Epithelial cell of prostate (primary cell): ENCODE results near the gene NUP85.
"Not testable (repeated sequence)": the region's sequence is repeated elsewhere in the genome, so short reads cannot be mapped to it uniquely, and the experiment has no call there.

Experiments used
- DNase-seq: peaks from one replicate; pipeline ENCODE4 v3.0.0-alpha.2; 2011; ENCODE audit warnings: low read depth, low spot score
- H3K27ac ChIP-seq: fragments of 450-650 bp; 2 replicates; pipeline ENCODE4 v1.5.1; 2017; ENCODE audit warnings: mild to moderate bottlenecking

Gene NUP85, protein sequence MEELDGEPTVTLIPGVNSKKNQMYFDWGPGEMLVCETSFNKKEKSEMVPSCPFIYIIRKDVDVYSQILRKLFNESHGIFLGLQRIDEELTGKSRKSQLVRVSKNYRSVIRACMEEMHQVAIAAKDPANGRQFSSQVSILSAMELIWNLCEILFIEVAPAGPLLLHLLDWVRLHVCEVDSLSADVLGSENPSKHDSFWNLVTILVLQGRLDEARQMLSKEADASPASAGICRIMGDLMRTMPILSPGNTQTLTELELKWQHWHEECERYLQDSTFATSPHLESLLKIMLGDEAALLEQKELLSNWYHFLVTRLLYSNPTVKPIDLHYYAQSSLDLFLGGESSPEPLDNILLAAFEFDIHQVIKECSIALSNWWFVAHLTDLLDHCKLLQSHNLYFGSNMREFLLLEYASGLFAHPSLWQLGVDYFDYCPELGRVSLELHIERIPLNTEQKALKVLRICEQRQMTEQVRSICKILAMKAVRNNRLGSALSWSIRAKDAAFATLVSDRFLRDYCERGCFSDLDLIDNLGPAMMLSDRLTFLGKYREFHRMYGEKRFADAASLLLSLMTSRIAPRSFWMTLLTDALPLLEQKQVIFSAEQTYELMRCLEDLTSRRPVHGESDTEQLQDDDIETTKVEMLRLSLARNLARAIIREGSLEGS

DNA sequence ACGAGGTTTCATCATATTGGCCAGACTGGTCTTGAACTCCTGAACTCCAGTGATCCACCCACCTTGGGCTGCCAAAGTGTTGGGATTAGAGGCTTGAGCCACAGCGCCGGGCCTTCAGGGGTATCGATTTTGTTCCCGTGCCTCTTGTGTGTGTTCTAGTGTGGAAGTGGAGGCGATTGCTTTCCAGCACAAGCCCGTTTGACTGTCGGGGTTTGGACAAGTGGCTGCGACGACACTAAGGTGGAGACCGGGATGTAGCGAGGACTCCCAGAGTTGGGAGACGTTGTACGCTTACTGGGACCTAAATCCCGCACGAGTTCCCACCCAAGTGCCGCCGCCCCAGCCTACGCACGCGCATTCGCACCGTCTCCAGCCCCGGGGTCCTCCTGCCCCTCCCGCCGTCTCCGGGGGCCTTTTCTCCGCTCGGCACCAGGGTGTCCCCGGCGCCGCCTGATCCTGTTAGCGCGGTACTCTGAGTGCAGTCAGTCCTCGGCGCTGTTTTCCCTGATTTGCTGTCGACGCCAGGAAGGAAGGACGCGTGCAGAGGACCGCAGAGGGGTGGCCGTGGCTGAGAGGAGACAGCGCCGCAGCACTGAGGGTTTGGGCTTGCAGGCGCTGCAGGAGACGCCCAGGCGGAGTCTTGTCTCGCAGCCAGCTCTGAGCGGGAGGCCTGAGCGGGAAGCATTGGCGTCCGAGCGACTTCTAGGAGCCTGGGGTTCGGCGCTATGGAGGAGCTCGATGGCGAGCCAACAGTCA lies at the start of gene NUP85:
TSS of gene NUP85 (plus strand) at position 643 of the 756 bp plus-strand sequence. CDS start at position 726, 83 bp downstream.
- peak; percentile 45 for DNase-seq

DNA sequence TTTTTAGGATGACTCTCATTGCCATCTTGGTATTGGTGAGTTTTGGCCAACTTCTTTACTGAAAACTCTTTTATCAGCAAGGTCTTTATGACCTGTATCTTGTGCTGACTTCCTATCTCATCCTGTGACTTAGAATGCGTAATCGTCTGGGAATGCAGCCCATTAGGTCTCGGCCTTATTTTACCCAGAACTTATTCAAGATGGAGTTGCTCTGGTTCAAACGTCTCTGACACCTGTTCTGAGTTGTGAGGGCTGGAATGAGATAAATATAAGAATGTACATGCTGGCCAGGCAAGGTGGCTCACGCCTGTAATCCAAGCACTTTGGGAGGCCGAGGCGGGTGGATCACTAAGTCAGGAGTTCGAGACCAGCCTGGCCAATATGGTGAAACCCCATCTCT lies 47.0 kb upstream of the NUP85 start:
- DNase-seq = not testable (repeated sequence)
- peak overlapping the region; percentile 93 for H3K27ac ChIP-seq

More for the DNA sequence above, at the start of gene NUP85:
- H3K27ac ChIP-seq = peak within 1 kb of the TSS; percentile 89

DNA sequence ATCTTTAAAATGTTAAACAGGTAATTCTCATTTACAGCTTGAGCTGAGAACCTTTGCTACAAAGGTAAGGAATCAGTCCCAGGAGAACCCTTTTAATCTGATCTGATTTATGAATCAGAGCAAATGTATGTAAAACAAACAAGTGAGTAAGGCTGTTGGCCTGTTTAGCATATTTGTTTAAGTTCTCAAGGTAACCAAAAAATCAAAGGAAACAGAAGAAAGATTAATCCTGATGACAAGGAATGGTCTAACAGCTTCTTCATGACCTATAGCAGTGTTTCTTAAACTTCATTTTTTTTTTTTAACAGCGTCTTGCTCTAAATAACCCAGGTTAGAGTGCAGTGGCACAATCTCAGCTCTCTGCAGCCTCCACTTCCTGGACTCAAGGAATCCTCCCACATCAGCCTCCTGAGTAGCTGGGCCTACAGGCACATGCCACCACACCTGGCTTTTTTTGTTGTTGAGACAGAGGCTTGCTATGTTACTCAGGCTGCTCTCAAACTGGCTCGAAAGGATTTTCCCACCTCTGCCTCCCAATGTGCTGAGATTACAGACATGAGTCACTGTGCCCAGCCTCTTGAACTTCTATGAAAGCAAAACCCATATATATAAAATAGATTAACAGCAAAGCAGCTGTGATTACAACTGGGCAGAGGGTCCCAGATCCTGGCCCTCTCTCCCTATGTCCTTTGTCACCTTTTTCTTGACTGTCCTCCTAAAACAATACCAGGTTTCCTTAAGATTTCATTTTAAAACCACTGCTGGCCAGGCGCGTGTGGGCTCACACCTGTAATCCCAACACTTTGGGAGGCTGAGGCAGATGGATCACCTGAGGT lies 46.1 kb upstream of the NUP85 start:
- DNase-seq = peak; percentile 90
- H3K27ac ChIP-seq = peak overlapping the region; percentile 93

DNA sequence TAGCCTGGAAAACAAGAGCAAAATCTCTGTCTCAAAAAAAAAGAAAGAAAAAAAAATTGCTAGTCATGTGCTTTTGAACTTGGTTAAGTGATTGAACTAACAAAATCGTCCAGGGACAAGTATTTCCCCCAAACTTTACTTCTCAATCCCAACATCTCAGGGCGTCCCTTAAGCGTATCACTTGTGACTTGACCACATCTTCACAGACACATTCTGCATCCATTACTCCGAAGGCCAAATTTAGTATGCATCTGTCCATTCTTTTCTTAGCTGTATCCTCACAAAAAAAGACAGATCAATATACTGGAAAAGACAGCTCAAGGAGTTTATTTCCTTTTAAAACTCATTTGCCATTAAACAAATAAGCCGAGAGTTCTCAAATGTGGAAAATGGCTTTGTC lies 45.3 kb upstream of the NUP85 start:
- H3K27ac ChIP-seq = peak overlapping the region; percentile 93
- DNase-seq = no peak

DNA sequence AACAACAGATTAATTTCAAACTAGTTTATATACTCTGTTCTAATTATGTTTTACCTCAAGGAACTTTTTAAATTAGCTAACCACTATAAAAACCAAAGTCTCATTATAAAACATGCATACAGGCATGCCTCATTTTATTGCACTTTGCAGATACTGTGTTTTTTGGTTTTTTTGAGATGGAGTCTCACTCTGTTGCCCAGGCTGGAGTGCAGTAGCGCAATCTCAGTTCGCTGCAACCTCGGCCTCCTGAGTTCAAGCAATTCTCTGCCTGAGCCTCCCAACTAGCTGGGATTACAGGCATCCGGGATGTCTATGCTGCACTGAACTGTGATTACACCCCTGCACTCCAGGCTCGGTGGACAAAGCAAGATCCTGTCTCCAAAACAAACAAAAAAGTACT lies 42.4 kb upstream of the NUP85 start:
- DNase-seq = no peak
- H3K27ac ChIP-seq = no peak overlapping the region

DNA sequence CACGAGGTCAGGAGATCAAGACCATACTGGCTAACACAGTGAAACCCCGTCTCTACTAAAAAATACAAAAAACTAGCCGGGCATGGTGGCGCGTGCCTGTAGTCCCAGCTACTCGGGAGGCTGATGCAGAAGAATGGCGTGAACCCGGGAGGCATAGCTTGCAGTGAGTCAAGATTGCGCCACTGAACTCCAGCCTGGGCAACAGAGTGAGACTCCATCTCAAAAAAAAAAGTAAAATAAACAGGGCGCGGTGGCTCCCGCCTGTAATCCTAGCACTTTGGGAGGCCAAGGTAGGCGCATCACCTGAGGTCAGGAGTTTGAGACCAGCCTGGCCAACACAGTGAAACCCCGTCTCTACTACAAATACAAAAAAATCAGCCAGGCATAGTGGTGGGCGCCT lies 40.9 kb upstream of the NUP85 start:
- H3K27ac ChIP-seq, DNase-seq: not testable (repeated sequence)

DNA sequence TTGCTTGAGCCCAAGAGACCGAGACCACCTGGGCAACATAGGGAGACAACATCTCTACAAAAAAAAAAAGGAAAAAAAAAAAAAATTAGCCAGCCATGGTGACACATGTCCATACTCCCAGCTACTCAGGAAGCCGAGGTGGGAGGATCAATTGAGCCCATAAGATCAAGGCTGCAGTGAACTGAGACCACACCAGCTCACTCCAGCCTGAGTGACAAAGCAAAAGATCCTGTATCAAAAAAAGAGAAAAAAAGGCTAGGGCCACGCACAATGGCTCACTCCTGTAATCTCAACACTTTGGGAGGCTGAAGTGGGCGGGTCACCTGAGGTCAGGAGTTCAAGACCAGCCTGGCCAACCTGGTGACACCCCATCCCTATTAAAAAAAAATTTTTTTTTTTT lies 36.5 kb upstream of the NUP85 start:
- no peak overlapping the region for H3K27ac ChIP-seq
- no peak for DNase-seq

DNA sequence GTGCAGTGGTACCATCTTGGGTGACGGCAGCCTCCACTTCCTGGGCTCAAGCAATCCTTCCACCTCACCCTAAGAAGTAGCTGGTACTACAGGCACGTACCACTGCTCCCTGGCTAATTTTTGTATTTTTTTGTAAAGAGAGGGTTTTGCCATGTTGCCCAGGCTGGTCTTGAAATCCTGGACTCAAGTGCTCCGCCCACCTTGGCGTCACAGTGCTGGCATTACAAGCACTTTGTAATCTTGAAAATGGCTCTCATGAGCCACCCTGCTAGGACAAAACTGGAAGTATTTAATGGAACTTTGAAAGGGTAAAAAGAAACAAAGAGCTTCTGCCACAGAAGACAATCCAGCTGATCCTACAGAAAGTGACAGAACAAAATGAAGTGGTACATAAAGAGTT lies 32.0 kb upstream of the NUP85 start:
- DNase-seq = no peak
- H3K27ac ChIP-seq = peak overlapping the region; percentile 2

DNA sequence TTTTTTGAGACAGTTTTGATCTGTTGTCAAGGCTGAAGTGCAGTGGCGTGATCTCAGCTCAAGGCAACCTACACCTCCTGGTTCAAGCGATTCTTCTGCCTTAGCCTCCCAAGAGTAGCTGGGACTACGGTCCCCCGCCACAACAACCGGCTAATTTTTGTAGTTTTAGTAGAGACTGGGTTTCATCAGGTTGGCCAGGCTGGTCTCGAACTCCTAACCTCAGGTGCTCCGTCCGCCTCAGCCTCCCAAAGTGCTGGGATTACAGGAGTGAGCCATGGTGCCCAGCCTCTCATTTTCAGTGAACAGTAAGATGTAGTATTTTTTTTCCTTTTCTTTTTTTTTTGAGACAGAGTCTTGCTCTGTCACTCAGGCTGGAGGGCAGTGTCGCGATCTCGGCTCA lies 30.5 kb upstream of the NUP85 start:
- no peak for DNase-seq
- no peak overlapping the region for H3K27ac ChIP-seq

DNA sequence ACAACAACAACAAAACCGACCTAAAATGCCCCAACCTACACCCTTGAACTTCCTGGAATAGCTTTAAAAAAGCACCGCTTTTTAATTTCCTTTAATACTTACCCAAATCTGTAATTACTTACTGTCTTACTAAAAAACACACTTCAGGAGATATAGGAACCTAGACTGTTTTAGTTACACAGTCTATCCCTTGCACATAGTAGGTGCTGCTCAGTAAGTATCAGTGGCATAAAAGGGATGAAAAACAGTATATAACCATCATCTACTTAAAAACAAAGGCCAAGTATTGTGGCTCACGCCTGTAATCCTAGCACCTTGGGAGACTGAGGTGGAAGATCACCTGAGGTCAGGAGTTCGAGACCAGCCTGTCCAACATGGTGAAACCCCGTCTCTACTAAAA lies 28.9 kb upstream of the NUP85 start:
- no peak overlapping the region for H3K27ac ChIP-seq
- DNase-seq = no peak

DNA sequence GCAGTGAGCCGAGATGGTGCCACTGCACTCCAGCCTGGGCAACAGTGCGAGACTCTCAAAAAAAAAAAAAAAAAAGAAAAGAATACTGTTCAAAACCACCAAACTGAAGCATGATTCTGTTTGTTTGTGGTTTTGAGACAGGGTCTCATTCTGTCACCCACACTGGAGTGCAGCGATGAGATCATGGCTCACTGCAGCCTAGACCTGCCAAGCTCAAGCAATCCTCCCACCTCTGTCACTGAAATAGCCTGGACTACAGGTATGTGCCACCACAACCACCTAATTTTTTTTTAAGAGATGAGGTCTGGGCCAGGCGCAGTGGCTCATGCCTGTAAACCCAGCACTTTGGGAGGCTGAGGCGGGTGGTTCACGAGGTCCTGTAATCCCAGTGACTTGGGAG lies 27.0 kb upstream of the NUP85 start:
- no peak overlapping the region for H3K27ac ChIP-seq
- no peak for DNase-seq

DNA sequence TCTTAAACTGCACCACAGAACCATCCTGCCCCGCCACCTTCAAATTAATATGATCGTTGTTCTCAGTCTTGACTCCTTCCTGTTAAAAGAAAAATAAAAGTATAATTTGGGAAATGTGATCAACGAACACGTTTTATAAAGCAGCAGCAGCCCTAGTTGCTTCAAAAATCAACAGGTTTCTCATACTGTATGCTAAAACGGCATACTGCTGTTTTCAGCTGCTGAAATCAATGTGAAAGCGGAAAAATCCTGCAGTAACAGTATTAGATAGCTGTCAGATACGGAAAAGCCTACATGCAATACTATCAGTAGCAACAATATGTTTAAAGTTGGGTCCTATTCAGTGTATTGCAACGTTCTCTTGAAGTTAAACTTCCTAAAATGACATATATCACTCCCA lies 24.4 kb upstream of the NUP85 start:
- no peak for DNase-seq
- H3K27ac ChIP-seq = no peak overlapping the region

DNA sequence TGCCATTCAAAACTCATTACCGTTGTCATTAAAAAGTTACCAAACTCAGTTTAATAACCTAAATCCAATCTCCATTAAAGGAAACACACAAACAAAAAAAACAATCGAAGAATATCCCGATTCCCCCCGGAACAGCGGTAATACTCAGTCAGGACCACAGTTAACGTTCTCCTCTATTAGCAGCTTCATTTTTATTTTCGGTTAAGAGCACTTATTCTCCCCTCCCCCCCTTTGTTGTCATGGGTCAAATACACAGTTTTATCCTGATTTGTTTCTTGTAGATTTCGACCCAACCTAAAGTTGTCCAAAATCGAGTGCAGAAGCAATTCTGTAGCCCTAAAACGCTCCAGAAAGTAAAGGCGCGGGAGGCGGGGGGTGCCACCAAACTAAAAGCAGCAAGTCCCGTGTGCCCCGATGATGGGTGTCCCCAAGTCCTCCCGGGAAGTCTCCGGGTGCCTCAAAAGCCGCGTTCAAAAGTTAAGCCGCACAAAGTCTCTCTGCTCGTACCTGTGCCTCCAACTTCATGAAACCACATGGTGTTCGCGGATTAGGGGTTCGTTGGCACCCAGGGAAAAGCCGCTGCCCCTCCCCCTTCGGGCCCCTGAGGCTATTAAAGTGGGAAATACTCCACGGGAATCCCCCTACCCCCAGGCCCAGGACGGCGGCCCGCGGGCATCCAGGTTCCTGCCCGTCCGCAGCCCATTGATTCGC lies 23.7 kb upstream of the NUP85 start:
- no peak for DNase-seq
- peak overlapping the region; percentile 94 for H3K27ac ChIP-seq

DNA sequence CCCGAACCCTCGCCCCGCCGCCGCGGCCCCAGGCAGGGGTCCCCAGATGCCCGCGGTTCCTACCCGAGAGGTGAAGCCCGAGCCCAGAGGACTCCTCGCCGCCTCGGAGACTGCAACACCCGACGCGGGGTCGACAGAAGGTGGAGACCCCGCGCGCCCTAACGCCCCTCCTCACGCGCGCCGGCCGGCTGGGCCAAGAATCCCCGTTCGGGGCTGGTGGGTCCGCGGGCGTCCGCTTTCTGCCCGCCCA lies 23.2 kb upstream of the NUP85 start:
- DNase-seq = no peak
- H3K27ac ChIP-seq = peak overlapping the region; percentile 94

DNA sequence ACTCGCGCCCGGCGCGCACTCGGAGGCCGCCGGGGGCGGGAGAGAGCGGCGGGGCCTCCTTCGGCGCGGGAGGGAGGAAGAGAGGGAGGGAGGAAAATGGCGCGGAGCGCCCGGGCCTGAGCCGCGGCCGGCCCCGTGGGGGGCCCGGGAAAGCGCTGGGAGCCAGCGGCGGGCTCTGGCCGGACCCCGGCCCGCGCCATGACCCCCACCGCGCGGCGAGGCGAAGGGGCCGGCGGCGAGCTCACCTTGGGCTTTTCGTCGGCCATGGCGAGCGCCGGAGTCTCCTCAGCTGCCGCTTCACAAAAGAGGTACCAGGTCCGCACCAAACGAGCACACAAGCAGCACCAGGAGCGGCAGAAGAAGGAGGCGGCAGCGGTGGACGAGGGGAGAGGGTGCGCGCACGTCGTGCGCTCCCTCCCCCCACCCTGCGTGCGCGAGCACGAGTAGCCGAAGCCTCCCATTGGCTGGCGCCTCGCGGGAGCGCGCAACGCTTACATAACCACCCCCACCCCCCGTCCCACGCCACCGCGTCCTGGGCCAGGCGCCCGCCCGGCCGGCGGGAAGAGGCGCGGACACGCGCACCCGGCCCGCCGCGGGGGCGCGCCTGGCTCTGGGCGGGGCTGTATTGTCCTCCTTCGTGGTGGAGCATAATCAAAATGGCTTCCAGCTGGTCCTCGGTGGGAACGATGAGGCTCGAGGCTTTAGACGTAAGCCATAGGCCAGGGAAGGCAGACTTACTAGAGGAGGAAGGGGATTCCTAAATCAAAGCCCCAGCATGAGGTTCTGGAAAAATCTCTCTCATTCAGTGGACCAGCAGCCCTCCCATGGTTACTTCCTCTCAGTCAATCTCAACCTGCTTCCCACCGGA lies 22.7 kb upstream of the NUP85 start, which contains the start of gene SUMO2:
TSS of gene SUMO2 (minus strand) at position 391 of the 868 bp plus-strand sequence. CDS start at position 266, 125 bp downstream.
- peak within 1 kb of the TSS; percentile 94 for H3K27ac ChIP-seq
- peak; percentile 81 for DNase-seq

DNA sequence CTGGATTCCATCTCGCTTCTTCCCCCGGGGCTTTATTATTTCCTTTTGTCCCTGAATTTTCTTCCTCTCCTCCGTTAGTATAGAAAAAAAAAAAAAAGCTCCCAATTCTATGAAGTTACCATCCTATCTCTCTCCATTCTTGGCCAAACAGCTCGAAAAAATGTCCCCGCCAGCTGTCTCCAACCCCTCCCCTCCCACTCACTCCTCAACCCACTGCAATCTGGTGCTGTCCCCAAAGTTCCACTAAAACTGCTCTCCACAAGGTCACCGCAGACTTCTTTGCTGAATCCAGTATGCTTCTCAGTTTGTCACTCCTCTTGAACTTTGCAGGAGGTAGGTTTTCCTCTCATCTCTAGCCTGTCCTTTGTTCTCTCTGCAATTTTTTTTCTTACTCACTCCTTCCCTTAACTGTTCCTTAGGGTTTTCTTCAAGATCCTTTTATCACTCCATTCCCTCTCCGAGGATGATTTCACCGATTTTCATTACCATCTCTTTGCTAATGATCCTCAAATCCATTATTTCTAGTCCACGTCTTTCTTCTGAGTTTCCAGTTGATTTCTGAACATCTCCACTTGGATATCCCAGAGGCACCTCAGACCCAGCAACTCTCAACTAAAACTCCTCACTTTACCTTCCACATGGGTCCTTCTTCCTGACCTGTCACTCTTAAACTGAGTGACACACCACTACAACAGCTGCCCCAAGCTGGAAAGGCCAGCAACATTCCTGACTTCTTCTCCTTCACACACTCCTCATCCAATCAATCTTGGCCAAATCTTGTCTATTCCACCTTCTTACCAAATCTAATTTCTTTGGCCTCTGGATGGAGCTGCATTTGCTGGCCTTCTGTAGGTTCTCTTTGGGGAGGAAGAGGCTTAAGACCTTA lies 21.2 kb upstream of the NUP85 start:
- DNase-seq = no peak
- no peak overlapping the region for H3K27ac ChIP-seq

DNA sequence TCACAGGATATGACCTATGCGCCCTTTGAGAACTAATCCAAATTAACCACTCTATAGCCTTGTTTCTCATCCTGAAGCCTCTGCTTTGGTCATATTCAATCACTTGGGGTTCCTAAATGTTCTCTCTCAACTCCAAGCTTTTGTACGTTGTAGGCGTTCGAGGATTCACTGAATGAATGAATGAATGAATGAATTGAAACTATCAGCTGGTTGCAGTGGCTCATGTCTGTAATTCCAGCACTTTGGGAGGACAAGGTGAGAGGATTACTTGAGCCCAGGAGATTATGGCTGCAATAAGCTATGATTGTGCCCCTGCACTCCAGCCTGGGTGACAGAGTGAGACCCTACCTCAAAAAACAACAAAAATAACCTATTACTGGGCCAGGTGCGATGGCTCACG lies 16.9 kb upstream of the NUP85 start:
- no peak overlapping the region for H3K27ac ChIP-seq
- no peak for DNase-seq

DNA sequence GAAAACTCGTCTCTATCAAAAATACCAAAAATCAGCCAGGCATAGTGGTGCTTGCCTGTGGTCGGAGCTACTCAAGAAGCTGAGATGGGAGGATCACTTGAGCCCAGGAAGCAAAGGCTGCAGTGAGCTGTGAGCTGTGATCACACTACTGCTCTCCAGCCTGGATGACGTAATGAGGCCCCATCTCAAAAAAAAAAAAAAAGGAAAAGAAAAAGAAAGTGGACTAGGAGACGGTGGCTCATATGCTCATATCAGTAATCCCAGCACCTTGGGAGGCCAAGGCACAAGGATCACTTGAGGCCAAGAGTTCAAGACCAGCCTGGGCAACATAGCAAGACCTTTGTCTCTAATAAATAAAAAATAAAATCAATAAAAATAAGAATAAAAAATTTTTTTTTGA lies 13.9 kb upstream of the NUP85 start:
- DNase-seq = no peak

More for the DNA sequence above, 13.9 kb upstream of the NUP85 start:
- H3K27ac ChIP-seq = no peak overlapping the region
